A204.1 (cell line): ENCODE results near the gene GNG7.
"Not testable (repeated sequence)": the region's sequence is repeated elsewhere in the genome, so short reads cannot be mapped to it uniquely, and the experiment has no call there.

Experiments
- FAIRE-seq: peaks from 2 replicates; lab custom pipeline; 2012; peaks lifted over from hg19 to GRCh38; lab: Jason Lieb, UNC

The GNG7 gene

GRCh38 chr19:2600914-2601870, 101.3 kb downstream of the GNG7 start:
- no peak for FAIRE-seq

- FAIRE-seq, result no peak
Measured at GRCh38 chr19:2594319-2594718, 108.2 kb downstream of the GNG7 start.

GRCh38 chr19:2592824-2593223, 109.7 kb downstream of the GNG7 start:
- no peak for FAIRE-seq

- no peak for FAIRE-seq
Measured at GRCh38 chr19:2591537-2592291, 110.8 kb downstream of the GNG7 start.

GRCh38 chr19:2590630-2591399, 111.7 kb downstream of the GNG7 start:
- no peak for FAIRE-seq

- FAIRE-seq, result no peak
Measured at GRCh38 chr19:2589441-2589840, 113.1 kb downstream of the GNG7 start.

GRCh38 chr19:2588081-2588777, 114.3 kb downstream of the GNG7 start:
- no peak for FAIRE-seq

- no peak for FAIRE-seq
Measured at GRCh38 chr19:2587001-2587719, 115.3 kb downstream of the GNG7 start.

GRCh38 chr19:2586196-2586595, 116.3 kb downstream of the GNG7 start:
- no peak for FAIRE-seq

GRCh38 chr19:2584002-2584401, 118.5 kb downstream of the GNG7 start:
- no peak for FAIRE-seq

- FAIRE-seq, result no peak
Measured at GRCh38 chr19:2582984-2583956, 119.2 kb downstream of the GNG7 start.

- FAIRE-seq, result not testable (repeated sequence)
Measured at GRCh38 chr19:2580396-2580795, 122.1 kb downstream of the GNG7 start.

- FAIRE-seq, result no peak
Measured at GRCh38 chr19:2579678-2580280, 122.7 kb downstream of the GNG7 start.

- no peak for FAIRE-seq
Measured at GRCh38 chr19:2578901-2579677, 123.4 kb downstream of the GNG7 start.

- no peak for FAIRE-seq
Measured at GRCh38 chr19:2578391-2578890, 124.1 kb downstream of the GNG7 start.

GRCh38 chr19:2577722-2578335, 124.7 kb downstream of the GNG7 start:
- FAIRE-seq, result no peak

- FAIRE-seq, result no peak
Measured at GRCh38 chr19:2575734-2576481, 126.6 kb downstream of the GNG7 start.
